Measurements from ENCODE around the gene ADTRP.

The ADTRP gene

DNA sequence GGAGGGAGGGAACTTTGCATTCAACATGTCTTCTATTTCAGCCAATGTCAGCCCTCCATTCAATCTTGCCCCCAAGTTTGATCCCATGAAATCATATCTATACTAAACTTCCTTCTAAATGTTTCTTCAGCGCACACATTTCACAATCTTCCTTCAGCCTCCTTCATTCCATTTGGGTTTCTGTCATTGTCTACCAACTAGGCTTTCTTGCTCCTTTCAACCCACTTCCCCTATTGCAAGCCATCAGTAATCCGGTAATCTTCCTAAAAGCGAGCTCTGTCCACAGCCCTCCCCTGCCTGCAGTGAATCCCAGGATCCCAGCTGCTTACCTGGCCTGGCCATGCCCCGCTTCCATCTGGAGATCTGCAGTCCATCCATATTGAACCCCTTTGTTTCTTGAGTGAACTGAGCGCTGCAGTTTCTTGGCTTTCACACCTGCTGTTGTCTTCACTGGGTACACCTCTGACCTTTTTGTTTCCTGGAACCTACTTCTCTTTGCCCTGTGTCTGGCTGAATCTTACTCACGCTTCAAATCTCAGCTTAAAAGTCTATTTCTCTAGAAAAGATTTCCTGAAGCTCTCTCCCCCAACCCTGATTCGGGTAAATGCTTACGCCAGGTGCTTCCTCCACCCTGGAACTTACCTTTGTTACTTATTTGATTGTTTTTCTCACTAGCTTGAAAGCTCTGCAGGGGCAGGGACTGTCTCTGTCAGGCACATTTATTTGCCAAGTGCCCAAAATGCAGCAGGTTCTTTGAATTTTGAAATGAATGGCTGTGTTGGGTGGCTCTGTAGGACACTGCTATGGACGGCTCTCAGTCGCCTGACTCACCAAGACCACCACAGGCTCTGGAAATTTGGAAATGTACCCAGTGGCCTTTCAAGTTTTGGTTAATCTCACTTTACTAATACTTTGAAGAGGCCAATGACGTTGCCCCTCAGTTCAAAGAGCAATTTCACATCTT lies 50.3 kb downstream of the ADTRP start:
- in situ Hi-C loops (cut with MboI; ENCODE audit: low sequenced_read_pairs) = no loop called here

DNA sequence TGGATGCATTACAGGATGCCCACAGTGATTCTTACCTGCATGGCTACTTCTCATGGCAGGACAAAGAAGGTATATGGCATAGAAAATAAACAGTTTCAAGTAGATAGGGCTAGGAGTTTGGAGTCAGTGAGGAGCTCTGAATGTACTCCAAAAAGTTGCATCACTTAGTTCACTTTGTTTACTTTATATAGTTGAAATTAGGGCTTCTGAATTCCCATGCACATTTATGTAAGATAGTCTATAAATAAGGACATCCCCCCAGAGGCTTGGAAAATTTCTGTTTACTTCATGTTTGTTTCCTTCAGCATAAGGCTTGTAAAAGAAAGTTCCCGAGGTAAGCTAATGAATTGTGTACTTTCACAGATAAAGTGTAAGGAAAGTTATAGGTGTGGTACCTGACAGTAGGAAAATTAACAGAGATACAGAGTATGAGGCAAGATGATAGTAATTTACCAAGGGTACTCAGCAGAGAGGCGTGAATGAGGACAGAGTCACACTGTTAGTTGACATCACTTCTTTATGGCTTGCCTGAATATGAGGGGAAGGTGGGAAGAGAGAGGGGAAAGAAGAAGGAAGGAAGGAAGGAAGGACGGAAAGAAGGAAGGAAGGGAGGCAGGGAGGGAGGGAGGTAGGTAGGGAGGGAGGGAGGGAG lies 51.1 kb downstream of the ADTRP start:
- in situ Hi-C loops (cut with MboI; ENCODE audit: low sequenced_read_pairs) = no loop called here

DNA sequence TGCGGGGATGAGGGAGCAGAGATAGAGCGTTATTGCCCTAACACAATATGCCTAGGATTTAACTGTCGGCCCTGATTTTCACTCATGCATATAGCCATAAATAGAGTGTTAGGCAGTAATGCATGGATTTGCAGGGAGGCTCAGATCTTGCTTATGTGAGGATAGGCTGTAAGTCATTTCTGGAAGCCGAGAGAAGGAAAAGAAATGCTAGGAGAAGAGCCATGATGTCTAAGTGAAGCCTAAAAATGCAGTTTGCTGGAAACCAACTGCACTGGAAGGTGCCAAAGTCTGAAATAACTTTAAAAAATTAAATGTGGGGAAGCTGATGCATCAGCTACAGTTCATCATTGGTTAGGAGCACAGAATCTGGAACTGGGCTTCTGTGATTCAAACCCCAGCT lies 54.3 kb downstream of the ADTRP start:
- in situ Hi-C loops (cut with MboI; ENCODE audit: low sequenced_read_pairs) = no loop called here

DNA sequence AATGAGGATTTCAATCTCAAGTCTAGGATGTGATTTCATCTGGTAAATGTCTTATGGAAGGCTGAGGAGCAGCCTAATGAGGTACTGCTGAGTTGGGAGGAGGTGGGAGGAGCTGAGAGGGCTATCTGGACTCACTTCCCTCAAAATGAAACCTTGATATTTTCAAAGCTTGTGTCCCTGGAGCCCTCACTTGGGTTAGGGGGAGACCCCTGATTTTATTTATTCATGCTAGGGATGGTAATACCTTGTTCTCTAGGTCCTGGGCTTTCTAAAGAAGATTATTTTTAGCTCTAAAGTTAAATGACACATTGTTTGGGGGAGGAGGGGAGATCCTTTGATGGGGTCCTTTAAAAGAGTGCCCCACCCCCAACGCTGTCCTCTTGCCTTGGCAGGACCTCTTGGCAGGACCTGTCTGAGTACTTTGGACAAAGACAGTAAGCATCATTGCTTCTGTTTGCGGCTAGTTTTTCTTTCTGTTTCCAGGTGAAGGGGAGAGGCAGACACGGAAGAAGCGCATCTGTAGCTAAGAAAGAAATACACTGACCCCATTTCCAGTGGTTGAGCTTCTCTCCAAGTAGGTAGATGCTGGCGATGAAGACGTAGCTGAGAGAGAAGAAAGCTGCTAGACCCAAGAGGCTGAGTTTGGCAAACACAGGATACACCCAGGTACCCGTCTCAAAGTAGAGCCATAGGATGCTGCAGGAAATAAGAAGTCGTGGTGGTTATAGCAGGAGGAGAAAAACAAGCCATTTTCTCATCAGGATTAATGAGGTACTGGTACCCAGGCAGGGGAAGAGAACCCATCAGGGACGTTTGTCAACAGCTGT lies 55.6 kb downstream of the ADTRP start:
- in situ Hi-C loops (cut with MboI; ENCODE audit: low sequenced_read_pairs) = no loop called here

DNA sequence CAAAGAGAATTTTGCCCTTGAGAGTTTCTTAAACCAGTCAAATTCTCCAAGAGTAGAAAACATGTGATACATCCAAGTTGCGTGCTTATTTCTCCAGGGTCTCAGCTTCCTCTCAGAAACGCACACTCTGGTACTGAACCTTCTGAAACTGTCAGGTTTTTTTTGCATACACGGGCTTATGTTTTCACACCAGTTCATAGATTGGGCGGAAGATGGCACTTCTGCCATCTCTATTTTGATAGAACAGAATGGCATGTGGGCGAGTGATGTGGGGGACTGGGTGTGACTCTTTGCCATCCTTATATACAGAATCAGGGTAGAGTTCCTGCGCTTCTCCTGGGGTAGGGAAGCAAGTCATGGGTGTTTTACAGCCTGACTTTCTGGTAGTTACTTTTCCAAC lies 56.4 kb downstream of the ADTRP start:
- in situ Hi-C loops (cut with MboI; ENCODE audit: low sequenced_read_pairs) = no loop called here

DNA sequence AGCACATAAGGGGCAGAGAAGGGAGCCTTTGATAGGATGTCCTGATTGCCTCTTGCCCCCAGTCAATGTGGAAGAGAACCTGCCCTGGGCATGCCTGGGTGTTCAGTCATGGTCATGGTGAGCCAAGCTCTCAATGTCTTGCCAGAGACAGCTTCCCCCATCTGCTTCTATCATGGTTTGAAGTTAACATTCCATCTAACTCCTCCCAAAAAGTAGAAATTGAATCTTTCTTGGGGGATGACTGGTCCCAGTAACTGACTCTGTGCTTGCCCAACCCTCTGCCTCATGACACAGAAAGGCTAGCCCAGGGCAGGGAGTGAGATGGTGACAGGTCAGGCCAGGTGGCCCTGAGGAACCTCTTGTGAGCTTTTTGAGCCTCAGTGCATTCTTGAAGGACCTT lies 60.1 kb downstream of the ADTRP start:
- in situ Hi-C loops (cut with MboI; ENCODE audit: low sequenced_read_pairs) = no loop called here

DNA sequence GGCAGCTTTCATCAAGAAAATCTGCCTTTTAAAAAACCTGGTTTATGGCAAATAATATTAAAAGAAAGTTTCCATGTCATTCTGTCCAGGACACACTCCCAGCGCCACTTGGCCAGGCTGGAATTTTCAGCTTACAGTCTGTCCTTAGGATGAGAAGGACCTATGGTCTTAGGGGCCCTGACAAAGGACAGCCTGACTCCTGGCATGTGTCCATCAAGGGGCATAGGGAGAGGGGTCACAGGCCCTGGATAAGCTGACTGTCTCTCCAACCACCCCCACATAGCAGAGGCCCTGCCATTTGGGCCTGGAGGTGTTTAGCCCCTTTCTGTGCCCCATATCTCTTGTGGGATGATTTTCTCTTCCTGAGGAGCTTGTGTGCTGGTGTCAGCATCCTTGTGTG lies 60.6 kb downstream of the ADTRP start:
- in situ Hi-C loops (cut with MboI; ENCODE audit: low sequenced_read_pairs) = no loop called here

DNA sequence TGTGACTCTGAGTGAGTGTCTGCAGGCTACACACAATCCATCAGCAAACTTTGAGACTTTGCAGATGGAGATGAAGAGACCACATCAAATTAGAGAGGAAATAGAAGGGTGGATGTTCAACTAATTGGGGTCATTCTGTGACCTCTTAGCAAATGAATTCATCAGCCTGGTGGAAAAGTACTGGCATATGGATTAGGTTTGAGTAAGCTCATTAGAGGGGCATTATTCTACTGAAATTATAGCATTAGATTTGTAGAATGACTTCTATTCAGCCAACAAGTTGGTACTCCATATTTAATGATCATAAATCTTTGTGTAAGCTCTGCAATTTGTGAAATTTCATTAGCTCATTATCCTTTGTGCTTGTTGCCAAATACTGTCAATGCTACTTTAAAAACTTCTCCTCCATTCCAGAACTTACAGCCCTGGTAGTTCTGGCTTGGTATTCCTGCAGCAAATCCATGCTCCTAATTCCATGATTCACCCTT lies 63.8 kb downstream of the ADTRP start:
- in situ Hi-C loops (cut with MboI; ENCODE audit: low sequenced_read_pairs) = no loop called here

DNA sequence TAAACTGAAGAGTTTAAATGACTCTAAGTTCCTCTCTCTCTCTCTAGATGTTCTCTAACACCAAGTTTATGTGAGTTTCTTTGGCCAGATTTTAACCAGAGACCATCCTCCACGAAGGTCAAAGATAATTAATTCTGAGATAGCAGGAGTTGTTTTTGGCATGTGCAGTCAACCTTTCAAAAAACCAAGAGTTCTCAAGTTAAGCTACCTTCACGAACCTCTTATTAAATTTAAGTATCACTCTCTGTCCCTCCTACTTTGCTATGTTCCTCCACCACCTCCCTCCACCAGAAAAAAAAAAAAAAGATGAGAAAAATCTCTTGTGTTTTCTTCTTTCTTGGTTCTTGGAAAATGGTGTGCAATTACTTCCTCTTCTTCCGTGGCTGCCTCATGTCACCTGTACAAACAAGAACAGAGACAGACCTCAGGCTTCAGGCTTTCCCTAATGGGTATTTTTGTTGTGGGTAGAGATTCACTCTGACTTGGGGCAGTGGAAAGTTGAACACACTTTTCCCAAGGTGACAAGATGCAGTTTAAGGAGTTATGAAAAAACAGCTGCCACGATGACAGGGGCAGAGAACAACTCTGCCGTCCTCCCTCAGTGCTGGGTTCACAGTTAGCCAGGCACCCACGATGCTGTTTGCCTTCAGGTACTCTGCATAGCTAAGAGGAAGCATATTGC lies 64.3 kb downstream of the ADTRP start:
- in situ Hi-C loops (cut with MboI; ENCODE audit: low sequenced_read_pairs) = no loop called here

DNA sequence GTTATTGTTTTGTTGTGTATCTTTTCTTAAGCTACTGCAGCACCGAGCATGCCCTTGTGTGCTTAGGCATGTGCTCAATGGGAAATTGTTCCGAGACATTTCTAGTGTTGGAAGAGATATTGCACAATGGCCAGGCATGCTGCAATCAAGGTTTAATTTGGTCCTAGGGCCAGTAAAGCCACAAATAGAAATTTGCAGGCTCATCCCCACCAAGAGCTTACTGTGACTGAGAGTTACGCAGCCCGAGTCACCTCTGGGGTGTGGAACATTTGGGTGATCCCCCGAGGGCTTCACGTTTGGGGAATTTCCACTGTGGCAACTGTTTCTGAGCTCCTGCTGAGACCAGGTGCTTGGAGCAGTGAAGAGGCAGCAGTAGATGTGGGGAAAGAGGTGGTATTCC lies 65.8 kb downstream of the ADTRP start:
- in situ Hi-C loops (cut with MboI; ENCODE audit: low sequenced_read_pairs) = no loop called here

DNA sequence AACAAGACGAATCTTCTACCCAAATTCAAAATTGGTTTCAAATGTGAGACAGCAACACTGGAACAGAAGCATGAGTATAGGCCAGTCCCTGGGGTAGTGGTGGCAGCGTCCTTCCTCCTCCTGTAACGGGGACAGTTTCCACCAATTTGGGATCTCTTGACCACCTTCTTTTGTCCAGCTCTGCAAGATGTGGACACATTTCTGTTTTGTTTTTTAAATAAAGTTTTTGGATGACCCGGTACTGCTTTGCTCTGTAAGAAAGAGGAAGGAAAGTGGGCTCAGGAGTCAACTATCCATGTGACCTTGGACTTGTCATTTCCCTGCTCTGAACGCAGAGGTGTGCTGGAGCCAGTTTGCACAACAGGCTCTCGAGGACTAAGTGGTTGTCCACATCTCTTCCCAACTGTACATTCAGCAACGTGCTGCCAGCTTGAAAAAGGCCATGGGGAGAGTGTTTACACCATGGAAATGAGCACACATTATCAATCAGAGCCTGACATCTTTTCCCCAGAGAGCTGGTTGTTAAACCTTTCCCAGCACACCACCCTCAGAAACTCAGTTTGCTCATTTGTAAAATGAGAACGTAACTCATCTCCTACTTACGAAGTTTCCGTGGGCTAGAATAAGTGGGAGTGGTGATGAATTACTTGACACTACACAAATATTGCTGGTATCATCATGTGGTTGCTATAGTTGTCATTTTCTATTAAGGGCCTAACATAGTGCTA lies 66.5 kb downstream of the ADTRP start:
- in situ Hi-C loops (cut with MboI; ENCODE audit: low sequenced_read_pairs) = no loop called here

DNA sequence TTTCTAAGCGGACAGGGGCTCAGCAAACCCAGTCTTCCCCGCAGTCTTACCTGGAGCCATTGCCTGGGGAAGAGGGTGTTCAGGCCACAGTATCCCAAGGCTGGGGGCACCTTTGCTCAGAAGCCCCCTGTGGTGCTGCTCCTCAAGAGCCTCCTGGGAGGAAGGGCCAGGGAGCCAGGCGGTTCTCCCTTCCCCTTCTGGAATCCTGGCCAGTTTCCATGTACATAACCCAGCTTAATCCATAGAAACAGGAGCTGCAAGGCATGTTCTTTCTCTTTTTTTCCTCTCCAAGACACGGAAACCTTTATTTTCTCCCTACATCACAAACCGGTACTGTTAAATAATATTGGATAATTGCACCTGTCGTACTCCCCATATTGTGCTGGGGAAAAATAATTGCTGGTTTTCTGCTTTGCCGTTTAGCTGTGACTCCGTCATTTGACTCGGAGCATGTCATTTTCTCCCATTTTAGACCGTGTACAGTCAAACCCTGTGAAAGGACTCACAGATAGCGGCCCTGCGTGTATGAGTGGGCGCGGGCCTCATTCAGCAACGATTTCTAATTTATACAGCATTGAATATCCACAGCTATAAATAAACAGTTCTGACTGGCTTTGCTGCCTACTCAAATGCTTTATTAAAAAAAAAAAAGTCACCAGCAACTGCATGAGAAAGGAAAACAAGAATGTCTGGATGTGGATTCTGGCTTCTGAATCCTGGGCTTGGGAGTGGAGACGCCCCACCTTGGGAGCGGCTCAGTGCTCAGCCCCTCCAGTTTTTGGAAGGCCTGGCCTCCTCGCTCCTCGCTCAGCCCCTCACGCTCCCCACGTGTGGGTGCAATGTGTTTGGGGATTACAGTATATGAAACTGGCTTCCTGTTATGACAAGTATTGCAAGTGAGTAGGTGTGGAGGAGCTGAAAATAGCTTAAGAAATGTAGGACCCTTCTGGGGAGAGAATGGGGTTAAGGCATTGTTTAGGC lies 67.3 kb downstream of the ADTRP start:
- in situ Hi-C loops (cut with MboI; ENCODE audit: low sequenced_read_pairs) = no loop called here

DNA sequence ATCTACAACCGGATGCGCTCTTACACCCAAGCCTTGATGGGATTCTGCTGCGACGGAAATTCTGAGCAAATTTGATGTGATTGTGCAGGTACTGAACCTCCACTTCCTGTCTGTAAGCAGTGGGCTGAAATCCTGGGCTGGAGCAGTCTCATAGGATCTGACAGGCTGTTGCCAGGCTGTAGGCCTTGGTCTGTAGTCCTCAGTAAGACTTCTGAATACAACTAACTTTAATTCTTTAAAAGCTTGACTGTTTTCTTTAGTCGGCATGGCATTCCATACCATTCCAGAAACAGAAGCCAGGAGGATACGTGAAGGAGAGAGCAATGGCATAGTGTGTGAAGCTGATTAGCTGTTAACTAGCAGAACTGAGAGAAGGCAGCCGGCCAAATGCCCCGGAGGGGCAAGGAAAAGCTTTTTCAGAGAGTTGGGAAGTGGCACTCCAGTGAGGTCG lies 68.3 kb downstream of the ADTRP start:
- in situ Hi-C loops (cut with MboI; ENCODE audit: low sequenced_read_pairs) = no loop called here

DNA sequence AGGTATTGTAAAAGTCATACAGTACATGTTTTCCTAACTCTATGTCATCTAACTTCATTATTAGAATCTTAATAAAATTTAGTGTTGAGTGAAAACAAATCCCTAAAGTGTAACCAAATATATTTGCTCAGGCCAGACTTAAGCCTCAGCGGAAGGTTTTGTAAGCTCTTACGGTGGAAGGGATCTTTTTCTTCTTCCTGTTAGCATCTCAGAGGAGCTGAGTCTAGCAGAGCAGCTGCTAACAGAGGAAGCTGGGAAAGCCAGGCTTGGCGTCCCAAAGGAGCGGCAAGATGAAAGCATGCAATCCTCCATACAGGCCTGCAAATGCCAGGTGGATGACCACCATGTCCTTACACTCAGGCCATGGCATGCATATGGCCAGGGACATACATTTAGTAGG lies 72.4 kb downstream of the ADTRP start:
- in situ Hi-C loops (cut with MboI; ENCODE audit: low sequenced_read_pairs) = no loop called here

DNA sequence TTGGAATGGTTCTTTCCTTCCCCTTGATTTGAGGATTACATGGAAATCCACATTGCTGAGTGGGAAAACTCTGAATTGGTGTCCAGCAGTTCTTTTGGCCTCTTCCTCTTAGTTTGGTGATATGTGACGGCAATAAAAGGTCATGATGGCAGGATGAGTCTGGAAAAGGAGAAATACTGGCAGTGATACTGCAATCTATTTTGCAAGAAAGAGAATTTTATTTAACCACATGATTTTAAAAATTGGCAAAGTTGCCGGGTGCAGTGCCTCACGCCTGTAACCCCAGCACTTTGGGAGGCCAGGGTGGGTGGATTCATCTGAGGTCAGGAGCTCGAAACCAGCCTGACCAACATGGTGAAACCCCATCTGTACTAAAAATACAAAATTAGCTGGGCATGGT lies 73.1 kb downstream of the ADTRP start:
- in situ Hi-C loops (cut with MboI; ENCODE audit: low sequenced_read_pairs) = no loop called here

DNA sequence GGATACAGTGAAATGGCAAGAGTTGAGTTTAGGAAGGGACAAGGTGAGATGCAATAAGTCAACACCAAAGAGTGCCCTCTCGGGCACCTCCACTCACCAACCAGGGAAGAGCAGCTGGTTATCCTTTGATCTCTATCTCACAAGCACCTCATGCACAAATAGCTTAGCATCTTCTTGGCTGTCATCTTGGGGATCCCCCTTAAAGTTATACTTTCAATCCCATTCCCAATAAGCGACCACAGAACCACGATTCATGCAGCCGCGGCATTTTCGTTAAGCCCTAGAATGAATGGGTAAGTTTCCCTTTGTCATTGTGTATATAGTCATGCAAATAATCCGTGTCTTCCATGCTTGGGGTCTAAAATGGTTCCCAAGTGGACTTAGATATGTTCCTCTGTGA lies 73.5 kb downstream of the ADTRP start:
- in situ Hi-C loops (cut with MboI; ENCODE audit: low sequenced_read_pairs) = no loop called here

DNA sequence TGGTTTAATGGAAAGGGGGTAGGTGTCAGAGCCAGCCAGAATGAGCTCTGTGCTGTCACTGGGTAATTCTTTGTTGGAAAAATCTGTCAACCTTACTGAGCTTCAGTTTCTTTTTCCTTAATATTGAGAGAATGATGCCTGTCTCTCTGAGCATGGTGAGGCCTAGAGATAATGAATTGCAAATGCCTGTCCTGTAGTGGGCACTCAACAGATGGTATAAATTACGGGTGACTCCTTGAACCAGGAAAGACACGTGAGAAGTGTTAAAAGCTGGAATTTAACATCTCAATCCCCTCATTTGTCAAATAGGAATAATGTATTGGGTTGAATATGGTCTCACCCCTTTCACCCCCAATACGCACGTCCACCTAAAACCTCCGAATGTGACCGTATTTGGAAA lies 74.9 kb downstream of the ADTRP start:
- in situ Hi-C loops (cut with MboI; ENCODE audit: low sequenced_read_pairs) = no loop called here

DNA sequence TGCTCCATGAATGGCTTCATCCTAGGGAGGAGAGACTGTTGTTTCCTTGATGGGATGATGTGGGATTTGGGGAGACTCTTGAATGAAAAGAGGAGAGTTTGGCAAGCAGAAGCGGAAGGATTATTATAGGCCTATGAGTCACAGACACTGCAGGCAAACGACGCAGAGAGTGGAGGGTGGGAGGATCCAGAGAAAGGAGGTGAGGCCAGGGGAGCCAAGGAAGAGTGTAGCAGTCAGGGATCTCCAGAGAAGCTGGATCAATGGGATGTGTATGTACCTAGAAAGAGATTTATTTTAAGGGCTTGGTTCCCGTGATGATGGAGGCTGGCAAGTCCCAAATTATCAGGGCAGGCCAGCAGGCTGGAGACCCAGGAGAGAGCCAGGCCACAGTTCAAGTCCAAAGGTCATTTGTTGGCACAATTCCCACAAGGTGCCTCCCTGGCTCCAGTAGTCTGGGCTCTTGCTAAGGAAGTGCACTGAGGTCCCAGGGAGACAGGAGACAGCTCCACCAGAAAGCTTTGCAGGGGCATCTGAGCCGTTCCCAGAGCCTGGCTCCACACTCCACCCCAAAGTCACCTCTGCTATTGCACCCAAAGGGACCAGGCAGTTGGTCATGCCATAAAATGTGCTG lies 76.0 kb downstream of the ADTRP start:
- in situ Hi-C loops (cut with MboI; ENCODE audit: low sequenced_read_pairs) = no loop called here

Measured in hTERT RPE-1 (cell line).